NCI-H748 (cell line): ENCODE measurements around the gene PDE4D.

ENCODE experiments used
- DNase-seq: peaks from one replicate; lab custom pipeline; 2025; ENCODE audit not compliant: unreplicated experiment; lab: John Stamatoyannopoulos, UW

PDE4D gene

DNA sequence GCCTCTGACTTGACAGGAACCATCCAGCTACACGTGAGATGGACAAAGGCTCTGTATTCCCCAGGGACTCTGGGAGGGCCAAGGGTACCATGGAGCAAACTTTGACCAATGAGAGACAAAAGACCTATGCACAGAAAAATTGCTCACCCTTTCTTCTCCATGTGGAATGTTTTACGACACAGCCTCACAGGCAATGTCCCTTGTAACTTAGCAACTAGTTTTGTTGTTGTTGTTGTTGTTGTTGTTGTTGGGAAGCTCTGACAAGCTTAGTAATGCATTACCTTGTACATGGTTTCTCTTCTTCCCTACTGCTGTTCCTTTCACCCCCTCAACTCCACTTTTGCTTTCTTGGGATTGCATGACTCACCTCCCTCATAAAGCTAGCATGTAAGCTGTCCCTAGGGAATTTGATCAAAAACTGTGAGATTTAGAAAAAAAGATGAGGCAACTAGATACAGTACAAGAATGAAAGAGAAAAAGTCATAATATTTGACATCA is 759.7 kb downstream of the PDE4D start:
- no peak for DNase-seq

DNA sequence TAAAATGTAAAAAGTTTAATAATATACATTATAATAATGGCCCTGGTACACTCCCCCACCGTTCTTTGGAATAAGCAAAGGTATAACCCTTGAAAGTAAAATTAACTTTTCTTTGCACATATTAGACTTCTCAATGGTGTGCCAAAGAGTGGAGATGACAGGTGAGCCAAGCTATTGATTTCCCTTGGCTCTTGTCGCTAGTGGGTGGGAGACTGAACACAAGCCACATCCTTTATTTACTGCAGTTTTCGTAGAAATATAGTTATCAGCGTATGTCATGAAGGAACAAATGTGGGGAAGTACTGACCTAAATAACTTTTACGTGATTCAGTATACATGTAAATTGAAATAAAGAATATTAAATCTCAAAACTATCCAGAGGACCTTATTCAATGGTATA is 761.4 kb downstream of the PDE4D start:
- DNase-seq: no peak

DNA sequence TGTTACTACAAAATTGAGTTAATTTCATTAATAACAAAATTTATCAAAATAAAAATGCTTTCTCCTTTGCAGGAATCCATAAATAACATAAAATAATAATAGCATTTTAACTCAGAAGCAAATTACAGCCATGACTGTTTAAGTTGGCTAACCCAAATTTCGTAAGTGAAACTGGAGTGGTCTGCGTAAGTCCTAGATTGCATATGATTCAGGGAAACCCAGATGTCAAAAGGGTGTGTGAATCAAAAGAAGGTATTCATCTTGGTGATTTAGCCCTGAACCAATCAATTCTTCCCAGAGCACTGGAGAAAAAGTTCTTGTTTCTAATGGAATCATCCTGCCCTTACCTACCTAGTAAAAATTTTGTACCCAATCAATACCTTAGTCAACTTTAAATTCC is 763.1 kb downstream of the PDE4D start:
- no peak for DNase-seq

DNA sequence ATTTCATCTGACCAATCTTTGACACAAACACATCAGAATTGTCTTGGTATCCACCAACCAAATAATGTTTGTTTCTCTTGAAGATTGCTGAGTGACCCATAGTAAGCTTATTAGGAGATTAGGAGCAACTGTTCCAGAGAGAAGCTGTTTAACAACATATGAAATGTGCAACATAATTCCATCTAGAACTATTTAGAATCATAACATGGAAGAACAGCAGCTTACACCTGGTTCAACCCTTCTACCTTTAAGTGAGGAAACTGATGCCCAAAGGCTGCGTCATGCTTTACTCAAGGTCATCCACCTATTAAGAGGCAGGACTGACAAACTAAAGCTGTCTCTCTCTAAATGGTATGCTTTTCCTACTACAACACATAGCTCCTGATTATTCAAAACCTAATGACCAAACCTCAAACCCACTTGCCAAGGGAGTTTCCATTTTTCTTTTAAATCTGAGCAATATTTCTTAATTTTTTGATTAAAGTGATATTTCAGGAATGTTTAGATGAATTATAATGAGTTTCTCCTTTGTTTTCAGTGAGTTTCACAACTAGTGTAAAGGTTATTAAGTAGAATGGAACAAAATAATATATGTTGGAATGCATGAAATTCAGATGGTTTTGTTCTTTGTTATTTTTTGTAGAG is 764.8 kb downstream of the PDE4D start:
- DNase-seq: no peak

DNA sequence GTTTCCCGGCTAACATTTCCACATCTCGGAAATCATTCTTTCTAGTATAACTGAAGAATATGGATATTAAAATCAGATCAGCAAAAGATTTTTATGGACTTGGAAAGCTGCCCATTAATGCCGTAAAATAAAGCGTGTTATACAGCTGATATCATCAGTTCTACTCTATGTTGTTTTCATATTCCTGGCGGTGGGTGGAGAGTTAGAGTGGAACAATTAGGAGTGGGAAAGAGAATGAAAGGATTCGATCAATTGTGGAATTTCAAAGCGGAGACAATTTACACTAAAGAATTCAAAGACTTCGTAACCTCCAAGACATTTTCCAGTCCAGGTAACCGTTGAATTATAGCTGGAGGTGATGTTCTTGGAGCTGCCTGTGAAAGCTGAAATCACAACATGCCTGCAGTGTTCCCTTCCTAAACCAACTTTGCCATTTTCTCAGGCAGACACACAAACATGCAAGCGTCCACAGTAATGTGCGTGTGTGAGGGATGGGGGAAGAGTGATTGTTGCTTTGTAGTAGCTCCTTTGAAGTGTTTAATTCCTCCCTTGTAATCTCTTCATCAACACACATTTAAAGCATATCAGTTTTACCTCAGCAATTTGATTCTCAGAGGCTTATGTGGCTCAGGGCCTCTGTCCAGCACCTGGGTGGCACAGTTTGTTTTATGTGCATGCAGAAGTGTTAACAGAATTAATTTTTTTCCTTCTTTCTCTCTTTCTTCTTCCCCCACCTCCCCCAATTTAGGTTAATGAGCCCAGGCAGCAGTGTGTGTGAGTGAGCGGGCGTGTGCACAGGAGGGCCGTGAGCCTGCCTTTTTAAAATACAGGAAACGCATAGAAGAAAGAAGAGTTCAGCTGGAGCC is 766.6 kb downstream of the PDE4D start:
- no peak for DNase-seq

DNA sequence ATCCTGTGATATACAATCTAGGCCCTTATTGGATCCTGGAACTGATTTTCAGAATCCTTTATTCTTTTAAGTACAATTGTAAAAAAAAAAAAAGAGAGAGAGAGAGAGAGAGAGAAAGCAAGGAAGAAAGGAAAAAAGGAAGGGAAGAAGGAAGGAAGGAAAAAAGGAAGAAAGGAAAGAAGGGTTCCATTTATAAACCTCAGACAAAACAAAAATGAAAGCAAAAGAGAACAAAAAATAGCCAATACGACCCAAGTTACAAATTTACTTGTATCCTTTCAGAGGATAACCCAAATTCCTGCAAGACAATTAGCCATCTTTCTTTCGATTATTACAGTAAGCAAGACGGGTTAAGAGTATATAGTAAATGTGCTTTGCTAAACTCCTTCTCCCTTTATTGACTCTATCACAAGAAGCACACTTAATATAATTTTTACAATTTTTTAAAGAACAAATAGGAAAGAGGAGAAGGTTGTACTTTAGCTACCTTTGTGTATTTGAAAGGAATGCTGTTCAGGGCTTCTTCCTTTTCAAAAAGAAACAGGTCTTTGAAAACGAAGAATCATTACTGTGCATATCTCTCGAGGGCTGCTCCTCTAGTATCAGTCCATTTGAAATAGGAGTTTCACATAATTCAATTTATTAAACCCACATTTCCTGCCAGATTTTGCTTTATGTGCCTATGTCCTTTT is 767.4 kb downstream of the PDE4D start:
- DNase-seq: no peak

DNA sequence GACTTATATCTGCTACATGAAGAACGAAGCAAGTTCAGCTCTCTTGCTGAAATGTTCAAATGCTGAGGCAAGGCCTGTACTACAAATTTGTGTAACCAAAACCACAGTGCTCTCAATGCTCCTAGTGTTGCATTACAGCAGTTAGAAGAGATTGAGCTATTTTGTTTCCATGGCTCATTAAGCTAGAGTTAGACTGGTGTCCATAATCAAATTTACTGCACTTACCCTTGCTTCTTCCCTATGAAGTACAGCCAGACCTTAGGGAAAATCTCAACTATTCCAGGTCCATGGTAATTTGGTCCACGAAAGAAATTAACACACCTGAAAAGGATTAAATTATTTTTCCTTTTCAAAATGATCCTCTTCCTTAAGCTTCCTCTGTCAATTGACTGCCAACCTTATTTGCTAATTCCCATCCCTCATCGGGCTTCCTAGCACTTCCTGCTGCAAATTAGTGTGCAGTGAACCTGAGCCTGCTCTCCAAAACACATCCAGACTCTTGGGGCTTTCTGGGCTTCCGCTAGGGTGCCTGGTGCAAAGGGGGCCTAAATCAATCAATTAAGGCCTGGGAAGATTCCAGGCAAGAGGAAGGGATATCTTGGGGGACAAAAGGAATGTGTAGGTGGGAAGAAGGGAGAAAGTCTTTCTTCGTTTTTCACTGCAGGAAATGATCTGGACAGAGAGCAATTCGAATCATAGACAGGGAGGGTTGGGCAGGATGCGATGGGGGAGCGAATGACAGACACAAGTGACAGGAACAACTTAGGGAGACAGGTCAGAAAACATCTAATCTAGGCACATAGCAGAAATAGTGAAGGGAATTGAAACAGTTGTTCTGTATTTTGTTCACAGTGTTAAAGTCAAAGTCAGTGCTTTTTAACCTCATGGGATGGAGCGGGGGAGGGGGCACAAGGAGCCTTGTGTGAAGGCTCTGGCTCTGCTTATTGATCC is 768.2 kb downstream of the PDE4D start:
- DNase-seq: peak; percentile 34

DNA sequence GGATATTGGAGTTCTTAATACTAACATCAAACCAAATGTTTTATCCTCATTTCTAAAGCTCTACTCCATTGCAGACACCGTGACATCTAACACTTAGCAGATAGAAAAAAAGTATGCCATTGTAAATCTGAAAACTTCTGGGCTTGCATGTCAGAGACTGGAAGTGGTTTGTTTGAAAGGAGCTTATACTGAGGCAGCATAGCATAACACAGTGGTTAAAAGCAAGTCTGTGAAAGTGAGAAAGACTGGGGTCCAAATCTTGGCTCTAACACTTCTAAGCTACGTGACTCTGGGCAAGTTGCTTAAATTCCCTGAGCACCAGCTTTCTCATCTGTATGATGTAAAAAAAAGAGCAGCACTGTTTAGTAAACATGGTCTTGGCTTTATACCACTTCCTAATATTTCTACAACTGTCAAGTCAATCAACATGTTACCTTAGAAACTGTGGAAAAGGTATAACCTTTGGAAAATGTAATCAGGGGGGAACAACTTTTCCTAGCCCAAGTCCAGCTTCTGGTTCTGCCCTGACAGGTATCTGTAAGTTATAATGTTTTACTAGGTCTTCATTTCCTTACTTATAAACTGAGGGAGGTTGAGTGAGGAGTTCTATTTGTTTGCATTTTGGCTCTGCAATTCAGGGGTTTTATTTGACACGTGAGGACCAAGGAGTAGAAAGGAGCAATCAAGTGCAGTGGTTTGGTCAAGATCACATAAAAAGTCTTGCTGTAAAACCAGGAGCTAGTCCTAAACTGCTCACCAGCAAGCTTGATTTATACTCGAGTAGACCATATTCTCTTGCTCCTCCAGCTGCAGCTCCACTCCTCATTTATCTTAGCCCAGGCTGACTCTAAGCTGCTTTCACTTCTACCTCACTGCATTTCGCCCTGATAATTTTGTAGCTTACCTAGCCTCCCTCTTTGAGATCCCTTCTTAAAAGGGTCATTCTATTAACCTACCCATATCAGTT is 769.6 kb downstream of the PDE4D start:
- DNase-seq: no peak

DNA sequence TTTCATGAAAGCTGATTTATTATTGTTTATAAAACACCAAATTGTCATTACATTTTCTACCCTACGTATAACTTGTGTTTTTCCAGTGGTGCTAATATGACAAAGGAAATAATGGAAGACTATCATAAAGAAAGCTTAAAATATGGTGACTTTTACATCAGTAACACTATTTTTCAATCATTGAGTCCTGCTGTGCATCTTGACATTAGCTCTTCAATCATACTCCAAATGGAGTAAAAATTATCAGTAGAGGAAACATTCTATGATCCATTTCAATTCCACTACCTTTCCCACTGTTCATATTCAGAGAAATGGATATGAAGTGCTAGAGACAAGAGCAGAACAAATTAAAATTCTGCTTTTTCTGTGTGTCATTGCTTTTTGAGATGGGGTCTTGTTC is 774.0 kb downstream of the PDE4D start:
- DNase-seq: no peak

DNA sequence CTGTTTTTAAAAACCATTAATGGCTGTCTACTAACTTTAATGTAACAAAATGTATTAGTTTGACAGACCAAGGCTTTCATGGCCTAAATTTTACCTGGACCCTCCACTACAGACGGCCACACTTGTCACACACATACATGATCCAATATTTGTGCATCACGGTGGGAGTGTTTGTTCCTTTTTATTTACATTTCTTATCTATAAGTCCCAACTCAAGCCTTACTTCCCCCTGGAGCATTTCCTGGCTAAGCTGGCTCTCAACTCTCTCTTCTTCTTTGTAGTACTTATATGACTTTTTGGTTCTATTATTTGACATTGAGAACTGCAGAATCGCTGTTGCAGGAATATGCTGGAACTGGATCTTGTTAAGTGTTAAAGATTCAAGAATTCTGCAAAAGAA is 776.2 kb downstream of the PDE4D start:
- DNase-seq: no peak

DNA sequence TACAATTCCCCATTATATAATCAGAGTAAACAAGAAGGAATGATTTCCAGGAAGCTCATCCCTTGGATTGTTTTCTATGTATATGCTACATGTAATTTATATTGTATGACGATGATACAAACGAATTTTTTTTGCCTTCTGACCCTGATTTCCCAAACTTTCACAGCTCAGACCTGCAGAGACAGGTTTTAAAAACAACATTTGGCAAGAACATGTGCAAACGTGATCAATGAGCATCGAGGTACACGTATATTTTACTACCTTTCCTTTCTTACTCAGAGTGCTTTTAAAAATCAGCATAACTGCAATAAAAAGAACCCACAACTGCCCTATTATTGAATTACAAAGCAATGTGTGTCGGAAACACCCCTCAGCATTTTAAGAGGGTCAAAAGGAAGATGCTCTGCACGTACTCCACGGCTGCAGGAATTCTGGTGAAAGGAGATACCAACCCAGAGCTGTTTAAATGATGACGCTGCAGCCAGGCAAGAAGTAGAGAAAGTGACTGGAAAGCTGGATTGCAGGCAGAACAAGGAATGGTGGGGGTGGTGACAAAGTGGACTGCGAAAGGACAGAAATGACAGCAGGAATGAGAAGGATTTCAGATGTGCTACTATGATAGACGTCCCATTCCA is 777.2 kb downstream of the PDE4D start:
- DNase-seq: no peak

DNA sequence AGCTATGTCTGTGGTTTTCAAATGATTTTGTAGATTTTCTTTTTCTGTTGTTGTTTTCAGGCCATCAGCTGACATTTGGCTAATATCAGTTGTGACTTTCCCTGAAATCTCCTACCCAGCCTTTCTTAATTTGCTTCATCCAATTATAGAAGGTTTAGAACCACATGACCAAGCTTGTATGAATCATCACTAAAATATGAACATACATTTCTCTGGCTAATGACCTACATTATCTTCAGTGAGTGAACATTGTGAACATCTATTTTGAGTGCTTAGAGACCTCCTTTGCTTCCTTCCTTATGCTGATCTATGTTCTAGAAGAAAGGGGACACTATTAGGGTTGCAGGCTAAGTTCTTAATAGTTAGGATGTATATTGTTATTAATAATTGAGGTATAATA is 778.2 kb downstream of the PDE4D start:
- DNase-seq: no peak

DNA sequence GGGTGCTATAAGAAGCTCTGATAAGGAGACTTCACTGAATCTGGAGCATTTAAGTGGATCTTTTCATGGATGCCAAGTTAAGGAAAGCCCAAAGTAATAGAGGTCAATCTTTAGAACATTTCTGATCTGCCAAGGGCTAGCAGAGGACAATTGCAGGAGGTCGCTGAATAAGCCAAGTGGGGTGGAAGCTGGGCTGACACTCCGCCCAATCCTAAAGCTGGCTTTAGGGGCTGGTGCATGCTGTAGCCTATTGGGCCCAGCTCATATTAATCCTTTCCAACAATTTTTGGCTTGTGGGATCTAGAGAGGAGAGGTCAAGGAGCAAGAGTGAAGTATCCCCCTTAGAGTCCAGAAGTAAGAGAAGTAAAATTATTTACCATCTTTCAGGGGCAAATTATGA is 784.1 kb downstream of the PDE4D start:
- DNase-seq: no peak

DNA sequence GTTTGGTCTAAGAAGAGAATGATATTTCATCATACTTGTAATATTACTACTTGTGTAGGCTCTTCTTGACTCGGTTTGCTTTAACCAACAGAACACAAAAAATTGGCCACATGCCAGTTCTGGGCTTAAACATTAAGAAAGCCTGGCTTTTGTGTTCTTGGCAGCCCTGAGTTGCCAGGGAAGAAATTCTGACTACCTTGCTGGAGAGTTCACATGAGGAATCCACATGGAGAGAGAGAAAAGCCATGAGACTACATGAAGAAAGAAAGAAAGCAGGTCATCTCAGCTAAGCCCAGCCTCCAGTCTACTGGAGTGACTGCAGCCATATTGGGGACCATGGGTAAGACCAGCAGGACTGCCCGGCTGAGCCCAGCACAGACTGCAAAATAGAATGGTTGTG is 785.8 kb downstream of the PDE4D start:
- no peak for DNase-seq

DNA sequence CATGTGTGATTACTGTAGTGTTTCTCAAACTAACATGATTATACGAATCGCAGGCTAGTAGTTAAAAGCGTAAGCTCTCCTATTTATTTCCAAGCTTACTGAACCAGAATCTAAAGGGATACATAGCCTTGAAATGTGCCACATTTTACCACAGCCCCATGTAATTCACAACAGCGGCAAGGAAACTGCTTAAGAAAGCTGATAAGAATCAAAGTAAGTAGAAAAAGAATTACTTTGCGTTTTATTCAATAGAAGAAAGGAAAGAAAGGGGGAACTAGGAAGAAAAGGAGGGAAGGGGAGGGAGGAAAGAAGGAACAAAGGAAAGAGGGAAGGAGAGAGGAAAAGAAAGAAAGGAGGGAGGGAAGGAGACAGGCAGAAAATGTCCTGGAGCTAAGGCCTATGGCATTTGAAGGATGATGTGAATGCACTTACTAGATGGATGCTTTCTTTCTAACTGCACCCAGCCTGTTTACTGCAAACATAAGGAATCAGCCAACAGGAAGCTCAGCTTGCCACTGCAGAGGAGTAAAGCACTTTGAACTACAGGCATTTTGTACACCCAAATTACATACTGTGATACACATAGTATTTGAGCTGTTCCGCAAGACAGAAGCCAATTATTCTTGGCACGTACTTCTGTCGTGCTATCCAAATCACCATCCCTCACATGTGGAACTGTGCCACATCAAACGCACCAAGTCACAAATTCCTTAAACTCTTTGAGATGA is 789.0 kb downstream of the PDE4D start:
- DNase-seq: no peak

DNA sequence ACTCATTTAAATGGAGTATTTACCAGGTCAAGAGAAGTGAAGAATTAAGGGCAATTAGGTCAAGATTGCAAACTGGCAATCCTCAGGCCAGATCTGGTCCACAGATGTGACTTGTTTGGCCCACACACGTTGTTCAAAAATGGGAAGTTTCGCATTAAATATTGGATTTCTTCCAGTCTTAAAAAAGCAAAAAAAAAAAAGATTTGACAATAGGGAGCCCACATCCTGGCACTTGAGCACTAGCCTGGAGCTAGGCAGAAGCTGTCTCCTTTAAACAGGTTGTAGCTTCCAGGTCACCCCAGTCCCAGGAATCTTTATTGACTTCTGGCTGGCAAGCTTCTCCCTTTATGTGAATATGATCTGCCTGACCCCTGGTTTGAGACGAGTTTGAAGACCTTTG is 790.2 kb downstream of the PDE4D start:
- DNase-seq: no peak

DNA sequence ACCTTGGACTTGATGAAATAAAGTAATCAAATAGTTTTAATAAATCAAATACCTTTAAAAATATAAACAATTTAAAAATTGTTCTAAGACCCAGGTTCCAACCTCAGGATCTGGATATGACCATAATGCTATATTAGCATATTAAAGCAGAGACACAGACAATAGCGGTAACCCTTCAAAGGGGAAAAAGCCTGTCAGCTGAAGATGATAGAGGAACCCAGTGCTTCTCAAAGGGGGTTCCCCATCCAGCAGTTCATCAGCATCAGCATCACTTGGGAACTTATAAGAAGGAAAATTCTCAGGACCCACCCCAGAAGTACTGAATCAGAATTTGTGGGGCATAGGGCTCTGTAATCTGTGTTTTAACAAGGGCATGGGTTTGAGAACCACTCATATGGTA is 791.1 kb downstream of the PDE4D start:
- no peak for DNase-seq

DNA sequence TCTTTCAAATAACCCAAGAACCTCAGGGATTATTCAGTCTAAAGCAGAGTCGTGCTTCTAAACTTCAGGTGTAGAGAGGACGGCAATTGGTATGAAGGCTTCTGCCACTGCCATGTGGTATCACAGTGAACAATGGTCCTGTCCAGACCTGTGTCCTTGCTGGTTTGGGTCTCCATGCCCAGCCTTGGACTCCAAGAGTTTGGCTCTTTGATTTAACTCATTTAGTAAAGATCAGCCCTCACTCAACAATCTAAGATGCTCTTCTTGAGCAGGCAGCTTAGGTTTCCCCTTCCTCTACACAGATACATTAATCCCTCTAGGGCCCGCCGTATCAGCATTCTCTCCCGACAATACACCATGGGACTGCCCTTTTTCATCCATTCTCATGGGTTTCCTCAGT is 792.7 kb downstream of the PDE4D start:
- DNase-seq: no peak

DNA sequence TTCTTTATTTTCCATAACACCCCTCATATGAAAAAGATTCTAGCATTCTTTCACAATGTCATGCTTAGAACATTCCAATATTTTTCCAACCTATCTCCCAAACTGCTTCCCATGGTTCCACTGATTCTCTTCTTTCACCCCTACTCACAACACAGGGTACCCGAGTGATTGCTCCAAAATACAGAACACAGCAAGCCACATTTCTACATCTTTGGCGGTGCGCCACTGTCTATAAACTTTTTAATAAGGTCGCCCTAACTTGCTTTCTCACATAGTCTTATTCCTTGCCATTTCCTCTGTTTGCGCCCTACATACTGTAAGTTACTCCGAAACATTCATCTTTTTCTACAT is 793.6 kb downstream of the PDE4D start:
- DNase-seq: no peak
